Ammon's horn (tissue), 1 donor: ENCODE data around the gene APOBEC3F.
"Not testable (repeated sequence)": the region's sequence is repeated elsewhere in the genome, so short reads cannot be mapped to it uniquely, and the experiment has no call there.

ENCODE experiments used
- DNase-seq: peaks from one replicate; pipeline ENCODE4 v3.0.0-alpha.2; 2016; ENCODE audit warnings: low spot score

Gene APOBEC3F

GRCh38 chr22:39073981-39074380, 33.3 kb downstream of the APOBEC3F start:
- DNase-seq: no peak

DNA sequence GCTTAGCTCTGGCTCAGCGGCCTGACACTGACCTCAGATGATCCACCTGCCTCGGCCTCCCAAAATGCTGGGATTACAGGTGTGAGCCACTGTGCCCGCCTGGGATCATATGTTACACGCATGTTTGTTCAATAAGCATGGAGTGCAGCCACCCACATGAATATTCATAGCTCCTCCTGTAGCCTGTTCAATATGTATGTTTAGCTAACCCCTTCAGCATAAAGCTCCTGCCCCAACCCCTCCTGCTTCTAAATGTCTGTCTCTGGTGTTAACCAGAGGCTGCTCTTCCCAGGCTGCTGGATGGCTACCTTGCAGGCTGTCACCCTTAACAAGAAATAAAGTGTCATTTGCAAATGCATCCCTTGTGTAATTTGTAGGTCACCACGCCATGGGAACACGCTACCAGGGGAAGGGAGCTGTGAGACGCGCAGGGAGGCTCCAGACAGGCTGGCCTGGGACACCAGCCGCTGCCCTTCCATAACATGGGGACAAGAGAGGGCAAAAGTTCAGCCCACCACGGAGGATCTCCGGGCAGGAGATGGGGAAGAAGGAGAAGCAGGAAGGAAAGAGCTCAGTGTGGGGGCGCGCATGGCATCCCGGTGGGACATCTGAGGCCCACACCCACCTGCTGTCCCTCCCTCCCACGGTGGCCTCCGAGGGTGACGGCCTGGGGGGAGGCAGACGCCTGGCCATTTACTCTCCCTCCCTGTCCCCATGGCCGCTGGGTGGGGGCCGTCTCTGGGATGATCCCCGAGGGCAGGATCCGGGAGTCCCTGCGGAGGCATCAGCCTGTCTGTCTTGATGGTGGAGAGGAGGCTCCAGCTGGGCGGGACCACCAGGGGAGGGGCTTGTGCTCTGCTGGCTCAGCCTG, 35.7 kb downstream of the APOBEC3F start:
- not testable (repeated sequence) for DNase-seq

- peak; percentile 47 for DNase-seq
These were observed 36.6 kb downstream of the APOBEC3F start, which contains the start of gene APOBEC3G for GRCh38 chr22:39077026-39077840. Gene APOBEC3G (plus strand): TSS chr22:39077275. CDS start chr22:39077362, 87 bp downstream.

DNA sequence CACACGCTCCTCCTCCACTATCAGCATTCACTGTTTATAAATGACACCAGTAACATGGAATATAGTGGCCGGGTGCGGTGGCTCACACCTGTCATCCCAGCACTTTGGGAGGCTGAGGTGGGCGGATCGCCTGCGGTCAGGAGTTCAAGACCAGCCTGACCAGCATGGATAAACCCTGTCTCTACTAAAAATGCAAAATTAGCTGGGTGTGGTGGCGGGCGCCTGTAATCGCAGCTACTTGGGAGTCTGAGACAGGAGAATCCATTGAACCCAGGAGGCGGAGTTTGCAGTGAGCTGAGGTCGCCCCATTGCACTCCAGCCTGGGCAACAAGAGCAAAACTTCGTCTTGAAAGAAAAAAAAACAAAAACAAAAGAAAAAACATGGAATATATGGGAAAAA, 37.2 kb downstream of the APOBEC3F start:
- not testable (repeated sequence) for DNase-seq

GRCh38 chr22:39078329-39078728, 37.7 kb downstream of the APOBEC3F start:
- no peak for DNase-seq

GRCh38 chr22:39079054-39079637, 38.5 kb downstream of the APOBEC3F start:
- not testable (repeated sequence) for DNase-seq

GRCh38 chr22:39080052-39080762, 39.5 kb downstream of the APOBEC3F start:
- no peak for DNase-seq

DNA sequence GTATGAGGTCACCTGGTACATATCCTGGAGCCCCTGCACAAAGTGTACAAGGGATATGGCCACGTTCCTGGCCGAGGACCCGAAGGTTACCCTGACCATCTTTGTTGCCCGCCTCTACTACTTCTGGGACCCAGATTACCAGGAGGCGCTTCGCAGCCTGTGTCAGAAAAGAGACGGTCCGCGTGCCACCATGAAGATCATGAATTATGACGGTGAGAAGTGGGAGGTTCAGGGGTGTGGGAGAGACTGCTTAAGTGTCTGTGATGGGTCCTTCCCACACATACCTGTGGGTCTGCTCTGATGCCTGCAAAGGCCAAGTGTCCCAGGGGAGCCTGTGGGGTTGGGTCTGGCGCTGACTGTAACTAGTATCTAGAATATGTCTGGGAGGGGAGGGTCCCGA, 40.4 kb downstream of the APOBEC3F start:
- DNase-seq: no peak

DNA sequence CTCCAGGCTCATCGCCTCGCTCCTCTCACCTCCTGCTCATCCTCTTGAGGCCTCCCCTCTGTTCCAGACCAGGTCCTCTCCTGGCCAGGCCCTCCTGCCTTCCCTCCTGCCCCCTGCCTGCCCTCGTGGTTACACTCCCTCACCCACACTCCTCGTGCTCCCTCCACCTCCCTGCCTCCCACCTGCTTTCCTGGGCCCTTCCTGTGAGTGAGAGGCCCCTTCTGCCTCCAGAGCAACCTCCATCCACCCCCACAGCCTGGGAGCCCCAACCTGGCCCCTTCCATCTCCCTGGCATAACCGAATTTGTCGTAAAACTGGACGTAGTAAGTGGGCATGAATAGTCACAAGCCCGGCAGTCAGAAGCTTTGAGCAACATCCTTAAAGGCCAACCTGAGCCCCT, 40.9 kb downstream of the APOBEC3F start:
- DNase-seq: no peak

DNA sequence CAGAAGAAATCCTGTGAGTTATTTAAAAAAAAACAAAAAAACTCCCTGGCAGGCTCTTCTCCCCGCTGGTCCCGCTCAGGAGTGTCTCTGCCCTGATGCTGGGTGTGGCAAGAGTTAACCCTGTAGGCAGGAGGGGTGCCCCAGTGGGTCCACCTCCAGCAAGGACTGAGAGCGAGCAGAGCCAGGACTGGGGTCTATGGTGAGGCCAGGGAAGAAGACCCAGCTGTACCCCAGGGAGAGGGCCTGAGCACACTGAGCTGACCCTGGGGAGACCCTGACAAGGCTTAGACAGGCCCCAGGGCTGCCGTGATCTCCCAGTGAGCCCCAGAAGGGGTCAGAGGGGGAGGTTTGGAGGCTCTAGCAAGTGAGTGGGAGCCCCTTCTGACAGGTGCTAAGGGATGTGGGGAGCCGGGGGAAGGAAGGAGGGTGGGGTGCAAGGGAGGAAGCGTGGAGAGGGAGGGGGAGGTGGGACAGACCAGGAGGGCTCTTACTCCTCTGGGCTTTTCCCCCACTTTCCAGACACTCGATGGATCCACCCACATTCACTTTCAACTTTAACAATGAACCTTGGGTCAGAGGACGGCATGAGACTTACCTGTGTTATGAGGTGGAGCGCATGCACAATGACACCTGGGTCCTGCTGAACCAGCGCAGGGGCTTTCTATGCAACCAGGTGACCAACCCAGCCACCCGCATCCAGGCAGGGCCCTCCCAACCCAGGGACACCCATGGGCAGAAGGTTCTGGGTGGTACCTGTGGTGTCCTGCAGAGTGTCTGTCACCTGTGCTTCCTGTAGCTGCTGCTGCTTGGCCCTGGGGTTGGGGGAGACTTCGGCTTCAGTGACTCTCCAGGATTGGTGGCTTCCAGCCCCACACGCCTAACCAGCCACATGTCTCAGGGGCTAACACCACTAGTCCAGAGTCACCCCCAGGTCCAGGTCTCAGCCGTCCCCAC, 42.8 kb downstream of the APOBEC3F start:
- no peak for DNase-seq

- DNase-seq: no peak
These were observed 44.0 kb downstream of the APOBEC3F start for GRCh38 chr22:39084666-39085065.

GRCh38 chr22:39087098-39087497, 46.4 kb downstream of the APOBEC3F start:
- no peak for DNase-seq

DNA sequence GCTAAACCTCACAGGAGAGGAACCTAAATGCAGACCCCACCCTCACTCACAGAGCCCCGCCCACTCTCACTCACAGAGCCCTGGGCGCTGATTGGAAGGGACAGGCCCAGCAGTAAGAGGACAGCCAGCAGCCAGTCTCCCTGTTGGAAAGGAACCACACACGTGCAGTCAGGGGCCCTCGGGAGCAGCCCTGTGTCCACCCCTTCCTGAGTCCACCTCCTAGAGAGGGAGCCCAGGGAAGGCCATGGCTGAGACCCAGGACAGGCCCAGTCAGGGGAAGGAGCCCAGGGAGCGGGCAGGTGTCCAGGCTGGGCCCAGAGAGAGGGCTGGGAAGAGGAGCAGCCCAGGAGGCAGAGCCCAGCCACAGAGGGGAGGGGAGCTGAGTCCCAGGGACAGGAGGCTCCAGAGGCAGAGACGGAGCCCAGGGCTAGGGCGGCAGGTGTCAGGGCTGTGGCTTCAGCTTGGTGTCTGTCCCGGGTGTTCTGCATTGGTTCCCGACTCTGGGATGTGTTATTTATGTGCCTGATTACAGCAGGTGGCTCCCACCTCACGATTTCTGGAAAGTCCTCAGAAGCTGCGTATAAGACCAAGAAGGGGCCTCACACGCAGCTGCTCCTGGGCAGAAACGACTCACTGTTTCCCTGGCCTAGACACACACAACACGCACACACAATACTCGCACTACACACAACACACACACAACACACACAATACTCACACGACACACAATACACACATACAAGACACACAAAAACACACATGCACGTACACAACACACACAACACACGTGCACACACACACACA, 47.4 kb downstream of the APOBEC3F start:
- no peak for DNase-seq

DNA sequence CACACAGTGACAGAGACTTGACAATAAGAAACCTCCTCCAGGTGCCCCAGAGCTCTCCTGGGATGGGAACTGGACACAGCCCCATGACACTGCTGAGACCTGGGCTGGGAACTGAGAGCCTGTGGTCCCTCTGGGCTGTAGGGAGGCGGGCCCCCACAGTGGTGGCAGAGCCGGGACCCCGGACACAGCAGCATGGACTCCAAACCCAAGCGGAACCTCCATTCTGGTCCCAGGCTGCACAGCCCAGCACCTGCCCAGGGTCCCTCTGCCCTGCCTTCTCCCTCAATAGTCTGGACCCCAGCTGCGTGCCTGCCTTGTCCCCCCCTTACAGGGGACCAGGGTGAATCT, 48.0 kb downstream of the APOBEC3F start:
- no peak for DNase-seq

GRCh38 chr22:39089928-39090327, 49.3 kb downstream of the APOBEC3F start:
- no peak for DNase-seq

- no peak for DNase-seq
These were observed 49.9 kb downstream of the APOBEC3F start for GRCh38 chr22:39090426-39091064.

DNA sequence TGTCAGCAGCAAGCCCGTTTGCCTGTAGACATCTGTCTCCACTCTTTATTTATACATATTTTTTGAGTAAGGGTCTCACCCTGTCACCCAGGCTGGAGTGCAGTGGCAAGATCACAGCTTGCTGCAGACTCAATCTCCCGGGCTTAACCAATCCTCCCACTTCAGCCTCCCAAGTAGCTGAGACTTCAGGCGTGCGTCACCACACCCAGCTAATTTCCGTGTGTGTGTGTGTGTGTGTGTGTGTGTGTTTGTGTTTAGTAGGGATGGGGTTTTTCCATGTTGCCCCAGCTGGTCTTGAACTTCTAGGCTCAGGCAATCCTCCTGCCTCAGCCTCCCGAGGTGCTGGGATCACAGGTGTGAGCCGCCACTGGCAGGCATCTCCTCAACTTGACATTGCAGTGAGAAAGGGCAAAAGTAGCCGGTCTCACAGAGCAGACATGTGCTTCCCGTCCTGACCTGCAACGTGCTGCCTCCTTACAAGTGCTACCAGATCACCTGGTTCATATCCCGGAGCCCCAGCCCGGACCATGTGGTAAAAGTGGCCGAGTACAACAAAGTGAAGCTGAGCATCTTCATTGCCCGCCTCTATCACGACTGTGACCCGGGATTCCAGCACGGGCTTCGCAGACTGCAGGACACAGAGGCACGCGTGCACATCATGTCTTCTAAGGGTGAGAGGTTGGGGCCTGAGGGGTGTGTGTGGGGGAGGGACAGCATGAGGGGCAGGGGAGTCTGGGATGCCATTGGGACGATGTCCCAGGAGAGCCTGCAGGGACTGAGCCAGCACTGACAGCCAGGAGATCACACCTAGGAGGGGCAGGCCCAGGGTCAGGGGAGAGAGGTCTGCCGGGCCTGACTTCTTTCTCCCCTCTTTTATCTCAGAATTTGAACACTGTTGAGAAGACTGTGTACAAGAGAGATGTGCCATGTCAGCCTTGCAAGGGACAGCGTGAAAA, 50.7 kb downstream of the APOBEC3F start:
- no peak for DNase-seq

DNA sequence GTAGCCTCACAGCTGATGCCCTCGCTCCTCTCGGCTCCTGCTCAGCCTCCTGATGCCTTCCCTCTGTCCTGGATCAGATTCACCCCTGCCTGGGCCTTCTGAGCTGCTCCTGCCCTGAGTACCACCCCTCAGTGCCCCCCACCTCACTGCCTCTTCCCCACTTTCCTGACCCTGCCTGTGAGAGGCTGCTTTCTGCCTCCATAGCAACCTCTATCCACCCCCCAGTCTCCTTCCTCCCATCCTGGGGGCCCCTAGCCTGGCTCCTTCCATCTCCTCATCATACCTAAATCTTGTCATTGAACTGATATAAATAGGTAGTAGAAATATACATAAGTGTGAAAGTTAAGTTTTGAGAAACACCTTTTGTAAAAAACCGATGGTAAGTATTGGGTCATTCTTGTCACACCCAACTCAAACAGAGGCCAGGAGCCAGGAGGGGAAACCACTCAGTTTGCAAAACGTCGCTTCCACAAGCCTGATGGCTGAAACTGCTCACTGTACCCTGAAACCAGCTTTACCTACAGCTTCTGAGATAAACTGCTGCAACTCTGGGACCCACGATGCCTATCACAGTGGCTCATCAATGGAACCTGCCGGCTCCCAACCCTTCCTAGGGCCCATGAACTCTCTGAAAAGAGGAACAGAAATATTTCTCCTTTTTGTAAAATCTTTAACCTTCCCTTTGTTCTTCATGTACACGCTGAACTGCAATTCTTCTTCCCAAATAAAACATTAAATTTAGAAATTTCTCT, 51.6 kb downstream of the APOBEC3F start:
- no peak for DNase-seq
